ACC112 (cell line): ENCODE measurements around the gene TTLL1.
A peak's percentile ranks its signal among the peaks of the same experiment; 100 is the strongest.

Experiments used
- H2AFZ ChIP-seq: fragments of 200-600 bp; sonication (generic); one replicate; pipeline ENCODE4 v1.6.0; 2017; ENCODE audit warnings: antibody characterized with exemption, low read length; ENCODE audit not compliant: unreplicated experiment
- H3K27ac ChIP-seq: fragments of 200-600 bp; sonication (generic); 2 replicates; pipeline ENCODE4 v1.5.1; 2014; ENCODE audit warnings: low read depth, mild to moderate bottlenecking, antibody characterized with exemption, low read length, moderate library complexity
- H3K27me3 ChIP-seq: fragments of 200-600 bp; sonication (generic); 2 replicates; pipeline ENCODE4 v1.6.1; 2014; ENCODE audit warnings: mild to moderate bottlenecking, antibody characterized with exemption, low read length, moderate library complexity, mixed read lengths; ENCODE audit not compliant: insufficient read depth
- H3K36me3 ChIP-seq: fragments of 200-600 bp; sonication (generic); 2 replicates; pipeline ENCODE4 v1.6.1; 2016; ENCODE audit warnings: mild to moderate bottlenecking, antibody characterized with exemption, low read length, moderate library complexity, mixed read lengths; ENCODE audit not compliant: insufficient read depth
- H3K4me1 ChIP-seq: fragments of 200-600 bp; sonication (generic); one replicate; pipeline ENCODE4 v1.6.1; 2016; ENCODE audit warnings: low read length, mixed read lengths; ENCODE audit not compliant: insufficient read depth, unreplicated experiment, control insufficient read depth
- H3K4me3 ChIP-seq: fragments of 200-600 bp; sonication (generic); 2 replicates; pipeline ENCODE4 v1.5.1; 2014; ENCODE audit warnings: mild to moderate bottlenecking, low read depth, low read length
- H3K79me2 ChIP-seq: fragments of 200-600 bp; sonication (generic); one replicate; pipeline ENCODE4 v1.6.0; 2016; ENCODE audit warnings: low read length; ENCODE audit not compliant: control insufficient read depth, unreplicated experiment, insufficient read depth

TTLL1 gene

DNA sequence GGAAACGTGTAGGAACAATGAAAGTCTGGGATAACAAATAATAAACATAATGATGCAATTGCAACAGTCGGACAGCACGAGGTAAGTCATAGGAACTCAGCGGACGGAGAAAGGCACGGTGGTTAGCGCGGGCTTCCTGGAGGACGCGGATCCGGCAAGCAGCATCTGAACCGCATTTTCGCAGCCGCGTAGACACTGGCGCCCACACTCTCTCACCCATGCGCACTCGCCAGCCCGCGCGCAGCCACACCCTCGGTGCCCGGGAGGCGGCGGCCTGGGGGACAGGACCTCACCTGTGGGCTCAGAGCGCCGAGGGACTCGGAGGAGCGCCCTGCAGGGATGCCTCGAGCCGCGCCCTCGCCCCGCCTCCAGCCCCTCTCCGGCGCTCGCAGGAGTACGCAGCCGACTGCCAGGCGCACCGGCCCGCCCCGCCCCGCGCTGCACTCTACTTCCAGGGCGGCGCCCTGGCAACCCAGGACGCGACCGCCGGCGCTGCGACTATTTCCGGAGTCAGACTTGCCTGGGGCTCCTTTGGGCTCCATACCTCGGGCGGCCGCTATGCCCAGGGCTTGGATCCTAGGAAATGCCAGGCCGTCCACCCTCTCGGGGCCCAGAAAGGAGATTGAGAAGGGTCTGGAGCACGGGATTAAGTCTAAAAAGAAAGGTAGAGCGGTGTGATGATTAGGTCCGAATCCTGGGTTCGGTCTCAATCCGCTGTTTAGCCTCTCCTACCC lies at the start of gene TTLL1:
Gene TTLL1 (minus strand): TSS at position 408 of the 734 bp plus-strand sequence. CDS start 13,805 bp downstream, outside the sequence.
- Histone ChIP-seq H3K79me2 (no peaks in the 10 kb centered on the region), H2AFZ (peak within 1 kb of the TSS; percentile 20), H3K27ac (peak within 1 kb of the TSS; percentile 56; the same call in 1 of the 2 replicates), H3K36me3 (no peaks in the 10 kb centered on the region), H3K27me3 (no peaks in the 10 kb centered on the region), H3K4me3 (peak within 1 kb of the TSS; percentile 78), H3K4me1 (no peaks in the 10 kb centered on the region)

GRCh38 chr22:43136801-43137200 lies 47.6 kb upstream of the TTLL1 start:
- Histone ChIP-seq H3K36me3 (no peaks in the 10 kb centered on the region), H2AFZ (no peak overlapping the region), H3K27me3 (no peaks in the 10 kb centered on the region), H3K79me2 (peaks cover 2% of the 10 kb centered on the region), H3K4me3 (no peak overlapping the region), H3K27ac (no peak overlapping the region), H3K4me1 (no peaks in the 10 kb centered on the region)

GRCh38 chr22:43136255-43136654 lies 47.1 kb upstream of the TTLL1 start:
- Histone ChIP-seq H3K79me2 (no peaks in the 10 kb centered on the region), H3K36me3 (no peaks in the 10 kb centered on the region), H3K27me3 (no peaks in the 10 kb centered on the region), H2AFZ (no peak overlapping the region), H3K4me1 (no peaks in the 10 kb centered on the region), H3K4me3 (no peak overlapping the region), H3K27ac (no peak overlapping the region)

- H2AFZ ChIP-seq, result no peak overlapping the region
- H3K36me3 ChIP-seq, result no peaks in the 10 kb centered on the region
- H3K4me3 ChIP-seq, result no peak overlapping the region
- no peaks in the 10 kb centered on the region for H3K27me3 ChIP-seq
- H3K4me1 ChIP-seq, result no peaks in the 10 kb centered on the region
- H3K27ac ChIP-seq, result no peak overlapping the region
- no peaks in the 10 kb centered on the region for H3K79me2 ChIP-seq
Observed at GRCh38 chr22:43135565-43135964, 46.4 kb upstream of the TTLL1 start.

- no peaks in the 10 kb centered on the region for H3K79me2 ChIP-seq
- no peak overlapping the region for H3K4me3 ChIP-seq
- H3K27me3 ChIP-seq, result no peaks in the 10 kb centered on the region
- no peaks in the 10 kb centered on the region for H3K4me1 ChIP-seq
- no peaks in the 10 kb centered on the region for H3K36me3 ChIP-seq
- no peak overlapping the region for H3K27ac ChIP-seq
- H2AFZ ChIP-seq, result no peak overlapping the region
Observed at GRCh38 chr22:43134553-43134952, 45.4 kb upstream of the TTLL1 start.

DNA sequence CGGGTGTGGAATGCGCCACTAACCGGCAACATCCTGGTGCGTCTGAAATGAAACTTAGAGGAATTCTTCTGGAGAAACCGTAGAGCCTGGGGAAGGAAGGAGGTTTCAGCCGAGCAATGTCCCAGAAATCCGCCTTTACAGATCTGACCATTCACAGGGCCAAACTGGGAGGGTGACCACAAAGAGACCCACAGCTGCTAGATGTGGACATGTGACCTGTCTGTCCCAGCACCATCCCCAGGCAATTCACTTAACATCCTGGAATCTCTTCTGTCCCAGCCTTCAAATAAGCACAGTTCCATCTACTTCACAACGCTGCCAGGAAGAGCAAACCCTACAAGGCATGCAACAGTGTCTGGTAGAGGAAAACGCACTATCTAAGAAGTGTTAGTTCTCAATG lies 44.2 kb upstream of the TTLL1 start:
- no peaks in the 10 kb centered on the region for H3K27me3 ChIP-seq
- H3K27ac ChIP-seq, result no peak overlapping the region
- H3K4me1 ChIP-seq, result no peaks in the 10 kb centered on the region
- H3K79me2 ChIP-seq, result no peaks in the 10 kb centered on the region
- no peak overlapping the region for H2AFZ ChIP-seq
- no peak overlapping the region for H3K4me3 ChIP-seq
- no peaks in the 10 kb centered on the region for H3K36me3 ChIP-seq

GRCh38 chr22:43131773-43132501 lies 42.7 kb upstream of the TTLL1 start:
- H3K27ac ChIP-seq, result no peak overlapping the region
- H3K4me3 ChIP-seq, result no peak overlapping the region
- no peak overlapping the region for H2AFZ ChIP-seq
- H3K4me1 ChIP-seq, result peaks cover 5% of the 10 kb centered on the region
- no peaks in the 10 kb centered on the region for H3K79me2 ChIP-seq
- H3K27me3 ChIP-seq, result no peaks in the 10 kb centered on the region
- H3K36me3 ChIP-seq, result no peaks in the 10 kb centered on the region

DNA sequence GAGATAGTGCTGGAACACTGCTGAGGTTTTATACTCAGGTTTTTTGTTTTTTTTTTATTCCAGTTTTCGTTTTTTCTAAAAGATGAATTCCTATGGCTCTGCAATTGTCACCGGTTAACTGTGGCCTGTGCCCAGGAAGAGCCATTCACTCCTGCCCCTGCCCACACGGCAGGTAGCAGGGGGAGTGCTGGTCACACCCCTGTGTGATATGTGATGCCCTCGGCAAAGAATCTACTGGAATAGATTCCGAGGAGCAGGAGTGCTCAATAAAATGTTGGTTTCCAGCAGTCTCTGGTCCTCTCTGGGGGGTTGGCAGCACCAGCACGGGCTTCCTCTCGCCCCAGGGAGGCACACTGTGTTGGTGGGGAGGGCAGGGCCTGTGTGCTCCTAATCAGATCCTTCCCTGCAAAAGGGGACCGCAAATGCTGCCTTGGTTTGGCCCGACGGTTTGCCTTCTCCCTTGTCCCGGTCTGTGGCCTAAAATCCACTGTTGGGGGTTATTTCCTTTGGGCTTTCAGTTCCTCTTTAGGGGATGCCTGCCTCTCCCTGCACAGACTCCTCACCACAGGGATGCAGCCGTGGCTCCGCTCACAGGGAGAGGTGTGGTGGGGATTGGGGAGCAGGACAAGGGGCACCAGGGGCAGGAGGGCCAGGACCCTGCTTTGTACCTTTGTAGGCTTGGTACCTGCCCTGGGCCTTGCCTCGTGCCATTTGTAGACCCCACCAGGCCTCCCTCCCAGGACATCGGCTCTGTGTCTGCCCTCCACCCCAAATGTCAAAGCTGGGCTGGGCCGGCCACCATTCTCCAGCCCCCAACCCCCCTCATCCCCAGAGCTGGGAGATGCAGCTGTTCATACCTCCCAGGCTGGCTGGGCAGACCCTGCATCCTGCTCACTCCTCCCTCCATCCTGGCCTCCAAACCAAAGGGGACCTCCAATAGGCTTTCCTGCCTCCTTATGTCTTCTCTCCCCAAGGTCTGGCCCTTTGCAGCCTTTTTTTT lies 40.5 kb upstream of the TTLL1 start:
- Histone ChIP-seq H3K4me3 (no peak overlapping the region), H3K79me2 (no peaks in the 10 kb centered on the region), H3K27me3 (no peaks in the 10 kb centered on the region), H3K36me3 (no peaks in the 10 kb centered on the region), H3K4me1 (peaks cover 12% of the 10 kb centered on the region), H2AFZ (no peak overlapping the region), H3K27ac (no peak overlapping the region)

GRCh38 chr22:43128928-43129424 lies 39.8 kb upstream of the TTLL1 start:
- Histone ChIP-seq H2AFZ (no peak overlapping the region), H3K4me1 (peaks cover 12% of the 10 kb centered on the region), H3K79me2 (no peaks in the 10 kb centered on the region), H3K27ac (no peak overlapping the region), H3K4me3 (no peak overlapping the region), H3K36me3 (no peaks in the 10 kb centered on the region), H3K27me3 (no peaks in the 10 kb centered on the region)

GRCh38 chr22:43128116-43128515 lies 38.9 kb upstream of the TTLL1 start:
- H2AFZ ChIP-seq, result no peak overlapping the region
- H3K27me3 ChIP-seq, result no peaks in the 10 kb centered on the region
- no peak overlapping the region for H3K27ac ChIP-seq
- H3K79me2 ChIP-seq, result no peaks in the 10 kb centered on the region
- H3K36me3 ChIP-seq, result no peaks in the 10 kb centered on the region
- H3K4me1 ChIP-seq, result peaks cover 12% of the 10 kb centered on the region
- no peak overlapping the region for H3K4me3 ChIP-seq
